Heart right ventricle (tissue), 16 donors: ENCODE measurements around the gene CRHR1. TPM values are rescaled to one million over a fixed set of nuclear protein-coding genes. Genes with fewer than 3 reads are reported as not detected.

Experiments used
- ATAC-seq, 8 donors: fragments of 200-7000 bp; cut with Tn5 transposase; one replicate each; pipeline ENCODE4 v1.9.1; 2020; ENCODE audit warnings: mild to moderate bottlenecking in 8 of 8, moderate library complexity in 8 of 8, moderate number of reproducible peaks in 1 of 8
- DNase-seq, 2 donors: peaks; one replicate each; pipeline ENCODE4 v3.0.0-alpha.2; 2020
- H3K27ac ChIP-seq, 10 donors: fragments of 200-600 bp; sonication (generic) in 2 of 10; one replicate each; pipeline versions ENCODE4 v1.5.0 to v1.8.0; 2020 to 2022; ENCODE audit warnings: mild to moderate bottlenecking in 3 of 10
- H3K27me3 ChIP-seq, 7 donors: fragments of 200-600 bp; one replicate each; pipeline ENCODE4 v1.8.0; 2021 to 2022; ENCODE audit warnings: mild to moderate bottlenecking in 2 of 7
- H3K36me3 ChIP-seq, 9 donors: fragments of 200-600 bp; sonication (generic) in 1 of 9; one replicate each; pipeline versions ENCODE4 v1.5.0 to v1.8.0; 2020 to 2022; ENCODE audit warnings: mild to moderate bottlenecking in 2 of 9
- H3K4me1 ChIP-seq, 9 donors: fragments of 200-600 bp; sonication (generic) in 1 of 9; one replicate each; pipeline versions ENCODE4 v1.5.0 to v1.8.0; 2020 to 2022; ENCODE audit warnings: mild to moderate bottlenecking in 4 of 9
- H3K4me3 ChIP-seq, 10 donors: fragments of 200-600 bp; sonication (generic) in 2 of 10; one replicate each; pipeline versions ENCODE4 v1.5.0 to v1.8.0; 2020 to 2022; ENCODE audit warnings: mild to moderate bottlenecking in 7 of 10, moderate library complexity in 2 of 10
- H3K9me3 ChIP-seq, 11 donors: fragments of 200-600 bp in 10 of 11; sonication (generic) in 2 of 11; one replicate each; pipeline versions ENCODE4 v1.5.0 to v1.8.0; 2013 to 2022; ENCODE audit warnings: mild to moderate bottlenecking in 2 of 11, control low read depth in 1 of 11, moderate library complexity in 1 of 11
- WGBS, 2 donors: extraction: QIAGEN DNeasy Blood & Tissue Kit; methylation state at CpG; one replicate each; pipeline ENCODE4 v1.1.7; 2013; ENCODE audit warnings: inconsistent platforms in 1 of 2; 5-methylcytosine and 5-hydroxymethylcytosine counted together
- intact Hi-C, 10 donors: fragments of 100-400 bp; cut with DNase I; formaldehyde crosslinking; loops; one replicate each; pipeline versions ENCODE4 v1.11.1 to v1.14.2; 2022
- polyA plus RNA-seq, 2 donors: library from polyadenylated mRNA; stranded (reverse); fragments of 200-250 nt; gene quantifications; one replicate each; pipeline ENCODE4 v1.2.3, GENCODE V29; 2013
- total RNA-seq, 10 donors: library from RNA; stranded (reverse); fragmentation: NEBNext Ultra II Directional in 3 of 10; extraction: Animal tissue kit (Norgen Biotek cat#: 25700) in 3 of 10; gene quantifications; one replicate each; pipeline versions ENCODE4 v1.2.1 to v1.2.4, GENCODE V29; 2021 to 2023
- TF ChIP-seq, protein P1 (sequence below), 9 donors: fragments of 200-600 bp; sonication (generic) in 2 of 9; IDR thresholded peaks; one replicate each; pipeline versions ENCODE4 v1.5.0 to v1.8.0; 2021 to 2022; ENCODE audit warnings: antibody characterized with exemption in 9 of 9, mild to moderate bottlenecking in 5 of 9, moderate library complexity in 1 of 9
- donor health status: Arrhythmogenic right ventricular cardiomyopathy.
- donor health status: ischemic (EF 13 %, LVEDD 7.1; RV severe dilation, severe dysfunction).
- donor health status: healthy with polysubstance abuse.
- donor health status: DM: no; HTN: yes; CAD: no.
- donor health status: DM: no; HTN: no; CAD: no.
- donor health status: ischemic (EF 25% LVEDD 6.9; RV normal size, moderate dysfunction).
- donor health status: ischemic (EF 25% LVEDD 5.7; RV mildly dilated, moderate dysfunction).
- donor health status: healthy.
- donor health status: DM: yes; HTN: yes; CAD: no.
- donor health status: Ischemic cardiomyopathy.
- donor health status: ischemic (EF 35%, LVEDD 5.7; RV mildly dilated, moderate dysfunction).
- donor health status: nonischemic (EF 11% LVEDD 7.7; RV severe dilation, severe dysfunction).
- donor health status: DM: yes; HTN: yes; CAD: no.
- donor health status: PGD.
- donor health status: ischemic (EF 29% LVEDD 5.4; RV normal size, mild dysfunction).
- donor health status: nonischemic (EF 23%, LVEDD 6.1; RV moderate dilation, normal function).

Gene CRHR1
- total and polyA plus RNA-seq, 12 donors: 0.30 to 0.63 TPM; not detected in 10

DNA sequence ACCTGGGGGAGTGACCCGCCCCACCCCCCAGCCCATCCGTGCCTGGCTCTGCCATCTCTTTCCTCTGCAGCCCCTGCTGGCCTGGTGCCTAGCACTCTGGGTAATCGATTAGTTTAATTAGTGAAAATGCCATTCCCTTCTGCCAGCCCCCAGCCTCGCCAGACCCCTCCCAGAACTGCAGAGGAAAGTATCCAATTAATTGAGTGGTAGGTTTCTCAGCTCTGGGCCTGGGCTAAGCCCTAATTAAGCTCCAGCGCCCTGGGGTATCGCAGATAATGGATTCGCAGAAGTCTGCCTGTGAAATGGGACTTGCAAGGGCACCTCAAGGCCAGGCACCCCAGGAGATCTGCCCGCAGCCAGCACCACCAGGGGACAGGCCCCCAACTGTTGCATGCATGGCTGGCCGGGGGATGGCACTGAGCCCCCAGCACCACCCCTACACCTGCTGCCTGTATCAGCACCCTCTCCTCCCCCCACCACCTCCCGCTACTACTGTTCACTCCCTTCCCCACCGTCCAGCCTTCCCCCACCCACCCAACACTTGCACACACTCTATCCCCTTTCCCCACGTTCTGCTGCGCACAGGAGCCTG is 40.9 kb downstream of the CRHR1 start:
- 68 to 75% methylated on average over 13 of the region's 13 CpGs for whole genome bisulfite sequencing, 2 donors
- DNase-seq (no peak), ATAC-seq (no peak)
- intact Hi-C loops: loop anchor here in 1 of 10 donors (10.0 kb wide), 1 partner anchor 100 kb away; no protein-coding TSS in a partner anchor
- TF ChIP-seq, protein P1, sequence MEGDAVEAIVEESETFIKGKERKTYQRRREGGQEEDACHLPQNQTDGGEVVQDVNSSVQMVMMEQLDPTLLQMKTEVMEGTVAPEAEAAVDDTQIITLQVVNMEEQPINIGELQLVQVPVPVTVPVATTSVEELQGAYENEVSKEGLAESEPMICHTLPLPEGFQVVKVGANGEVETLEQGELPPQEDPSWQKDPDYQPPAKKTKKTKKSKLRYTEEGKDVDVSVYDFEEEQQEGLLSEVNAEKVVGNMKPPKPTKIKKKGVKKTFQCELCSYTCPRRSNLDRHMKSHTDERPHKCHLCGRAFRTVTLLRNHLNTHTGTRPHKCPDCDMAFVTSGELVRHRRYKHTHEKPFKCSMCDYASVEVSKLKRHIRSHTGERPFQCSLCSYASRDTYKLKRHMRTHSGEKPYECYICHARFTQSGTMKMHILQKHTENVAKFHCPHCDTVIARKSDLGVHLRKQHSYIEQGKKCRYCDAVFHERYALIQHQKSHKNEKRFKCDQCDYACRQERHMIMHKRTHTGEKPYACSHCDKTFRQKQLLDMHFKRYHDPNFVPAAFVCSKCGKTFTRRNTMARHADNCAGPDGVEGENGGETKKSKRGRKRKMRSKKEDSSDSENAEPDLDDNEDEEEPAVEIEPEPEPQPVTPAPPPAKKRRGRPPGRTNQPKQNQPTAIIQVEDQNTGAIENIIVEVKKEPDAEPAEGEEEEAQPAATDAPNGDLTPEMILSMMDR (IDR thresholded peaks at IDR 0.05): no peak
- no peaks in the 10 kb centered on the region for H3K4me1 ChIP-seq
- H3K9me3 ChIP-seq: no peaks in the 10 kb centered on the region
- peaks cover 0 to 71% (median 17%) of the 10 kb centered on the region in 7 donors for H3K27me3 ChIP-seq
- H3K27ac ChIP-seq: no peak overlapping the region
- H3K36me3 ChIP-seq: no peaks in the 10 kb centered on the region
- H3K4me3 ChIP-seq: no peak overlapping the region

DNA sequence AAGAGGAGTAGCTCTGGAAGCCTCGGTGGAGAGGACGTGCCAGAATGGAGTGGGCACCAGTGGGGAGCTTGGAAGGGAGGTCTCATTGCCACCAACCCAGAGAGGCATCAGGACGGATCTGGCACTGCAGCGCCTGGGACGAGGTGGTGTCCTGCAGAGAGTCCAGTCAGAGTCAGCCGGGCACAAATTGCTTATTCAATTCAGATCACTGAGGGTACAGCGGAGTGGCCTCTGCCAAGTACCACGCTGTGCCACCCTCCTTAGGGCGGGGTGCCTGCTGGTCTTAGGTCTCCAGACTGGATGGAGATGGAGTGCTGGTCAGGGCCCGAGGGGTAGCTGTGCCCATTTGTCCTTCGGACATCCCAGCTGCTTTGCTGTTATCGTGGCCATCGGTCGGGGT is 41.7 kb downstream of the CRHR1 start:
- no peaks in the 10 kb centered on the region for H3K36me3 ChIP-seq
- TF ChIP-seq, protein P1 (IDR thresholded peaks at IDR 0.05): no peak
- DNase-seq (no peak), ATAC-seq (no peak)
- no peaks in the 10 kb centered on the region for H3K9me3 ChIP-seq
- no peaks in the 10 kb centered on the region for H3K4me1 ChIP-seq
- H3K27me3 ChIP-seq: peaks cover 0 to 71% (median 24%) of the 10 kb centered on the region in 7 donors
- intact Hi-C loops: loop anchor here in 1 of 10 donors (10.0 kb wide), 1 partner anchor 101 kb away; no protein-coding TSS in a partner anchor
- WGBS, 2 donors: 82 to 88% methylated on average over 14 of the region's 14 CpGs
- H3K4me3 ChIP-seq: no peak overlapping the region
- no peak overlapping the region for H3K27ac ChIP-seq

DNA sequence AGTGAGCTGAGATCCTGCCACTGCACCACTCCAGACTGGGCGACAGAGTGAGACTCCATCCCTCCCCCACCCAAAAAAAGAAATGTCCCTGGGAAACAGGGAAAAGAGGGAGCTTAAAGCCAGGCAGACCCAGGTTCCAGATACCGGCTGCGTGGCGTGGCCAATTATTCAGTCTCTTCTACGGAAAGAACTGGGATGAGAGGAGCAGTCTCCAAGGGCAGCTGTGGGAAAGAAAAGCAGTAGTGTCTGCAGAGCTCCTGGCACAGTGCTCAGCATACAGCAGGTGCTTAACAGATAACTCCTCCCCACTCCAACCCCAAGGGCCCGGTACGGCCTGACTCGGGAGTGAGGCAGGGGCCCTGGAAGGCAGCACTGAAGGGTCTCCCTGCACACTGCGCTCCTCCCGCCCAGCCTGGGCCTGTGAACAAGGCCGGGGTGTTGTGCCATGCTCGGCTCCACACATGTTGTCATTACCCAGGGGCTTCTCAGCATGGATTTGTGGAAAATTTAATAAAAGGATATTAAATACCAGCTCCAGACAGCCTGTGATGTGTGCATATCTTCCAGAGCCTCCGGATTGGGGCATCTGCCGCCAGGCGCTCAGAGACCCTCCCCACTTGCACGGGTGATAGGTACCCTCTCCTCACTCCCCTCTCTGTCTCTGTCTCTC is 42.9 kb downstream of the CRHR1 start:
- H3K27me3 ChIP-seq: peaks cover 0 to 75% (median 30%) of the 10 kb centered on the region in 7 donors
- no peaks in the 10 kb centered on the region for H3K4me1 ChIP-seq
- H3K36me3 ChIP-seq: no peaks in the 10 kb centered on the region
- TF ChIP-seq, protein P1 (IDR thresholded peaks at IDR 0.05): no peak
- WGBS, 2 donors: 79% methylated on average over 16 of the region's 16 CpGs
- DNase-seq: no peak
- no peak overlapping the region for H3K27ac ChIP-seq
- ATAC-seq: no peak
- H3K9me3 ChIP-seq: no peaks in the 10 kb centered on the region
- H3K4me3 ChIP-seq: no peak overlapping the region
- intact Hi-C loops: loop anchor here in 1 of 10 donors (10.0 kb wide), 1 partner anchor 102 kb away; no protein-coding TSS in a partner anchor

DNA sequence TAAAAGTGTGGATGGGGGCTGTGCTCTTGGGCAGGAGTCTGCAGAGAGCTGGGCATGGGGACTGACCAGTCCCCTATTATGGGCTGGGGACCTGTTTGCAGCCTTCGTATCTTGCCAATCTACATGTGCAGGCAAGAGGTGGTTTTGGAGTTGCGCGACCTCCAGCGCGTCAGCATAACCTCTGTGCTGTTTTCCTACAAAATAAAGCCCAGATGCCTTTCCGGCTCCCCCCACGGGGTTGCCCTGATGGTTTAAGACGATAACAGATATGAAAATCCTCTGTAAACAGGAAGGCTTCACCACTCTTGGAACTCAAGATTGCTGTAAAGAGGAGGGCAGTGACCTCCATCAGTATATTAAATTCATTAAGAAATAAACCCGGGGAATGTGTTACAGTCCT is 44.1 kb downstream of the CRHR1 start:
- no peak overlapping the region for H3K4me3 ChIP-seq
- no peak for DNase-seq
- no peak overlapping the region for H3K27ac ChIP-seq
- H3K9me3 ChIP-seq: no peaks in the 10 kb centered on the region
- TF ChIP-seq, protein P1 (IDR thresholded peaks at IDR 0.05): no peak
- intact Hi-C loops: loop anchor here in 2 of 10 donors (1.0 to 10.0 kb wide), 2 partner anchors 103 to 186 kb away; no protein-coding TSS in a partner anchor
- H3K4me1 ChIP-seq: no peaks in the 10 kb centered on the region
- H3K27me3 ChIP-seq: peaks cover 0 to 77% (median 33%) of the 10 kb centered on the region in 7 donors
- no peaks in the 10 kb centered on the region for H3K36me3 ChIP-seq
- WGBS, 2 donors: 57 to 74% methylated on average over 9 of the region's 9 CpGs
- ATAC-seq: no peak
